ENCODE measurements around the gene UTP25. TPM values are rescaled to one million over a fixed set of nuclear protein-coding genes. Genes with fewer than 3 reads are reported as not detected.

UTP25 gene
- total RNA-seq, 1 donor from 2014 or later: 6.4 TPM

DNA sequence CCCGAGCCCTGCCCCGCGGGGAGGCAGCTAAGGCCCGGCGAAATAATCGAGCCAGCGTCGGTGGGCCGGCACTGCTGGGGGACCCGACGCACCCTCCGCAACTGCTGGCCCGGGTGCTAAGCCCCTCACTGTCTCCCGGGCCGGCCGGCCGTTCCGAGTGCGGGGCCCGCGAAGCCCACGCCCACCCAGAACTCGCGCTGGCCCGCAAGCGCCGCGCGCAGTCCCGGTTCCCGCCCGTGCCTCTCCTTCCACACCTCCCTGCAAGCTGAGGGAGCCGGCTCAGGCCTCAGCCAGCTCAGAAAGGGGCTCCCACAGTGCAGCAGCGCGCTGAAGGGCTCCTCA, 61.3 kb downstream of the UTP25 start:
- DNase-seq (ENCODE audit: low spot score): no peak
- Histone ChIP-seq H3K9ac (no peak overlapping the region), H3K36me3 (no peaks in the 10 kb centered on the region), H3F3A (ENCODE audit: low read depth) (peaks cover 1% of the 10 kb centered on the region), H3K9me3 (ENCODE audit: low read depth) (no peaks in the 10 kb centered on the region), H3K4me3 (no peak overlapping the region), H3K79me2 (ENCODE audit: low read depth) (no peaks in the 10 kb centered on the region), H3K4me2 (no peak overlapping the region), H3K27me3 (no peaks in the 10 kb centered on the region), H4K20me1 (ENCODE audit: low read depth) (no peaks in the 10 kb centered on the region), H2AFZ (replicated peaks) (no peak overlapping the region), H3K27ac (no peak overlapping the region), H3K4me1 (peaks cover 5% of the 10 kb centered on the region)
- Mint-ChIP-seq H3K27ac (no peak overlapping the region), H3K27me3 (ENCODE audit: insufficient read depth, low read depth) (peaks cover 2% of the 10 kb centered on the region), H3K36me3 (no peaks in the 10 kb centered on the region), H3K4me3 (no peak overlapping the region), H3K4me1 (peaks cover 4% of the 10 kb centered on the region), H3K9me3 (peaks cover 2% of the 10 kb centered on the region)
- TF ChIP-seq, protein P1, sequence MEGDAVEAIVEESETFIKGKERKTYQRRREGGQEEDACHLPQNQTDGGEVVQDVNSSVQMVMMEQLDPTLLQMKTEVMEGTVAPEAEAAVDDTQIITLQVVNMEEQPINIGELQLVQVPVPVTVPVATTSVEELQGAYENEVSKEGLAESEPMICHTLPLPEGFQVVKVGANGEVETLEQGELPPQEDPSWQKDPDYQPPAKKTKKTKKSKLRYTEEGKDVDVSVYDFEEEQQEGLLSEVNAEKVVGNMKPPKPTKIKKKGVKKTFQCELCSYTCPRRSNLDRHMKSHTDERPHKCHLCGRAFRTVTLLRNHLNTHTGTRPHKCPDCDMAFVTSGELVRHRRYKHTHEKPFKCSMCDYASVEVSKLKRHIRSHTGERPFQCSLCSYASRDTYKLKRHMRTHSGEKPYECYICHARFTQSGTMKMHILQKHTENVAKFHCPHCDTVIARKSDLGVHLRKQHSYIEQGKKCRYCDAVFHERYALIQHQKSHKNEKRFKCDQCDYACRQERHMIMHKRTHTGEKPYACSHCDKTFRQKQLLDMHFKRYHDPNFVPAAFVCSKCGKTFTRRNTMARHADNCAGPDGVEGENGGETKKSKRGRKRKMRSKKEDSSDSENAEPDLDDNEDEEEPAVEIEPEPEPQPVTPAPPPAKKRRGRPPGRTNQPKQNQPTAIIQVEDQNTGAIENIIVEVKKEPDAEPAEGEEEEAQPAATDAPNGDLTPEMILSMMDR (IDR thresholded peaks at IDR 0.05): no peak
- TF ChIP-seq EZH2 (IDR thresholded peaks at IDR 0.05) (no peak), EZH2phosphoT487 (IDR thresholded peaks at IDR 0.05) (no peak)

DNA sequence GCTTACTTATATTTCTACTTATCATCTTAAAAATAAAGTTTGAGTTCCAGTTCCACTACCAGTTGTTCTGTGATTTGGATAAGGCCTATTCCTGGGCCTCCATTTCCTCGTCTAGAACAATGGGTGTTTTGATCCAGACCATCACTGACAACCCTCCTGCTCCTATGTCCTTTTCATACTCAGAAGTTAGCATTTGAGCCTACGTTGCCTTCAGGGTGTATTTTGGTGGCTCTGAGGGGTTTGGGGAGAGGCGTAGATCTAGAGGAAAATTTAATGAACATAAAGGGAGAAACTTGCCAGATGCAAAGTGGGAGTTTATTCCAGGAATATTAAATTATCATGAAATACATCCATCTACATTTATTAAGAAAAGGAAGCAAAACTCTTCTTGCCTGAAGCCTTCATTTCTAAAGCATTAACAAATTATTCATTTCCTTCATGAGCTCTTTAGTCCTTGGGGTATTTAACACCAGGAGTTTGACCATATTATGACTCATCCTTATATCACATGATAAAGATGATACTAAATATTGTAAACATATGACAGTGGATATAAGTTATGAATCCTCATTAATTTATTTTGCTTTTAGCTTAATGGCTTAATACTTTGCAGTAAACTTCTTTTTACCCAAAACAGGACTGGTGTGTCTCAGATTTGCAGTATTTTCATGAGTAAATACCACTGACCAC, 63.0 kb downstream of the UTP25 start:
- Histone ChIP-seq H3K27ac (no peak overlapping the region), H2AFZ (replicated peaks) (no peak overlapping the region), H3K36me3 (no peaks in the 10 kb centered on the region), H3K27me3 (no peaks in the 10 kb centered on the region), H3K9me3 (ENCODE audit: low read depth) (no peaks in the 10 kb centered on the region), H3K4me2 (no peak overlapping the region), H3K79me2 (ENCODE audit: low read depth) (no peaks in the 10 kb centered on the region), H3K9ac (no peak overlapping the region), H3K4me1 (no peaks in the 10 kb centered on the region), H3K4me3 (no peak overlapping the region), H4K20me1 (ENCODE audit: low read depth) (no peaks in the 10 kb centered on the region), H3F3A (ENCODE audit: low read depth) (no peaks in the 10 kb centered on the region)
- H3K4me3 Mint-ChIP-seq: no peak overlapping the region
- peaks cover 2% of the 10 kb centered on the region for H3K9me3 Mint-ChIP-seq
- H3K36me3 Mint-ChIP-seq: no peaks in the 10 kb centered on the region
- TF ChIP-seq, protein P1 (IDR thresholded peaks at IDR 0.05): no peak
- no peak for TF ChIP-seq EZH2 (IDR thresholded peaks at IDR 0.05)
- no peak for TF ChIP-seq EZH2phosphoT487 (IDR thresholded peaks at IDR 0.05)
- H3K4me1 Mint-ChIP-seq: no peaks in the 10 kb centered on the region
- DNase-seq (ENCODE audit: low spot score): no peak
- H3K27me3 Mint-ChIP-seq (ENCODE audit: insufficient read depth, low read depth): peaks cover 2% of the 10 kb centered on the region
- no peak overlapping the region for H3K27ac Mint-ChIP-seq

DNA sequence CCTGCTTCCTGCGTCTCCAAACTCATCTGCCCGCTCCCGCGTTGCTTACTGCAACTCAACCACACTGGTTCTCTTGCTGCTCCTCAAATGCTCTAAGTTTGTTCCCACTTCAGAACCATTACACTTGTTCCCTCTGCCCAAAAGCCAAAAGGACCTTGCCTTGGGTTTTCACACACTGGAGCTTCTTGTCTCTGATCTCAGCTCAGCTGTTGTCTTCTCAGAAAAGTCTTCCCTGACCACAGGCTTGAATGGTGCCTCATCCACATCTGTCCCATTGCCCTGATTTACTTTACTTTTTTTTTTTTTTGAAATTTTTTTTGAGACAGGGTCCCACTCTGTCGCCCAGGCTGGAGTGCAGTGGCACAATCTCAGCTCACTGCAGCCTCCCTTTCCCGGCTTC, 66.0 kb downstream of the UTP25 start:
- no peaks in the 10 kb centered on the region for H4K20me1 ChIP-seq (ENCODE audit: low read depth)
- no peaks in the 10 kb centered on the region for H3K4me1 ChIP-seq
- H3F3A ChIP-seq (ENCODE audit: low read depth): no peaks in the 10 kb centered on the region
- H3K27me3 ChIP-seq: no peaks in the 10 kb centered on the region
- peak overlapping the region; percentile 10 for H2AFZ ChIP-seq (replicated peaks)
- no peaks in the 10 kb centered on the region for H3K79me2 ChIP-seq (ENCODE audit: low read depth)
- no peak for DNase-seq (ENCODE audit: low spot score)
- Mint-ChIP-seq H3K4me1 (no peaks in the 10 kb centered on the region), H3K4me3 (no peak overlapping the region), H3K27ac (no peak overlapping the region), H3K27me3 (ENCODE audit: insufficient read depth, low read depth) (no peaks in the 10 kb centered on the region), H3K9me3 (peaks cover 5% of the 10 kb centered on the region), H3K36me3 (no peaks in the 10 kb centered on the region)
- TF ChIP-seq, protein P1 (IDR thresholded peaks at IDR 0.05): no peak
- TF ChIP-seq EZH2 (IDR thresholded peaks at IDR 0.05) (no peak), EZH2phosphoT487 (IDR thresholded peaks at IDR 0.05) (no peak)
- H3K4me3 ChIP-seq: no peak overlapping the region
- H3K27ac ChIP-seq: no peak overlapping the region
- H3K9me3 ChIP-seq (ENCODE audit: low read depth): no peaks in the 10 kb centered on the region
- H3K4me2 ChIP-seq: no peak overlapping the region
- no peaks in the 10 kb centered on the region for H3K36me3 ChIP-seq
- no peak overlapping the region for H3K9ac ChIP-seq

Measured in neural progenitor cell (in vitro differentiated cells).